Kidney epithelial cell (primary cell): ENCODE measurements around the gene ST8SIA2. TPM values are rescaled to one million over a fixed set of nuclear protein-coding genes. Genes with fewer than 3 reads are reported as not detected.

ENCODE experiments used
- DNase-seq: peaks from one replicate; pipeline ENCODE4 v3.0.0-alpha.2; 2010; ENCODE audit warnings: low read depth
- H3K27me3 ChIP-seq: 2 replicates; pipeline ENCODE4 v1.6.0; 2011; ENCODE audit warnings: low read length; ENCODE audit not compliant: control insufficient read depth, insufficient read depth
- H3K36me3 ChIP-seq: 2 replicates; pipeline ENCODE4 v1.5.1; 2011; ENCODE audit warnings: low read length; ENCODE audit not compliant: control insufficient read depth, insufficient read depth
- H3K4me3 ChIP-seq: 2 replicates; pipeline ENCODE4 v1.5.1; 2011; ENCODE audit warnings: low read depth, mild to moderate bottlenecking, control low read depth, low read length
- CTCF ChIP-seq: IDR thresholded peaks from 2 replicates; pipeline ENCODE4 v1.5.1; 2011; ENCODE audit warnings: mild to moderate bottlenecking, moderate library complexity, low read length, control low read depth, inconsistent platforms; ENCODE audit not compliant: insufficient read depth, poor library complexity, severe bottlenecking
- total RNA-seq: library from RNA; depleted of rRNA; stranded (reverse); fragments of >200 nt; gene quantifications from 2 replicates; pipeline ENCODE4 v1.2.3, GENCODE V29; 2015

Gene ST8SIA2
- total RNA-seq, 1 donor from 2014 or later, result 7.0 TPM

GRCh38 chr15:92409006-92409405 is 15.3 kb downstream of the ST8SIA2 start:
- Histone ChIP-seq H3K4me3 (no peak overlapping the region), H3K27me3 (no peaks in the 10 kb centered on the region), H3K36me3 (no peaks in the 10 kb centered on the region)
- no peak for DNase-seq
- TF ChIP-seq CTCF, result no peak

- Histone ChIP-seq H3K27me3 (no peaks in the 10 kb centered on the region), H3K36me3 (no peaks in the 10 kb centered on the region), H3K4me3 (no peak overlapping the region)
- DNase-seq, result no peak
- no peak for TF ChIP-seq CTCF
Observed at GRCh38 chr15:92409521-92409920, 15.8 kb downstream of the ST8SIA2 start.

- H3K4me3 ChIP-seq, result no peak overlapping the region
- no peak for DNase-seq
- TF ChIP-seq CTCF, result no peak
- H3K36me3 ChIP-seq, result no peaks in the 10 kb centered on the region
- H3K27me3 ChIP-seq, result no peaks in the 10 kb centered on the region
Observed at GRCh38 chr15:92410537-92410936, 16.9 kb downstream of the ST8SIA2 start.

GRCh38 chr15:92411256-92411655 is 17.6 kb downstream of the ST8SIA2 start:
- Histone ChIP-seq H3K36me3 (no peaks in the 10 kb centered on the region), H3K4me3 (no peak overlapping the region), H3K27me3 (no peaks in the 10 kb centered on the region)
- no peak for TF ChIP-seq CTCF
- DNase-seq, result no peak

GRCh38 chr15:92413510-92413909 is 19.8 kb downstream of the ST8SIA2 start:
- H3K27me3 ChIP-seq, result no peaks in the 10 kb centered on the region
- TF ChIP-seq CTCF, result no peak
- H3K4me3 ChIP-seq, result no peak overlapping the region
- H3K36me3 ChIP-seq, result no peaks in the 10 kb centered on the region
- DNase-seq, result no peak

GRCh38 chr15:92415639-92416297 is 22.1 kb downstream of the ST8SIA2 start:
- no peak for TF ChIP-seq CTCF
- DNase-seq, result no peak
- no peak overlapping the region for H3K4me3 ChIP-seq
- H3K27me3 ChIP-seq, result no peaks in the 10 kb centered on the region
- no peaks in the 10 kb centered on the region for H3K36me3 ChIP-seq
